ENCODE results near the gene KANSL2.
"Not testable (repeated sequence)": the region's sequence is repeated elsewhere in the genome, so short reads cannot be mapped to it uniquely, and the experiment has no call there.

KANSL2 gene

GRCh38 chr12:48627556-48627955, 54.5 kb downstream of the KANSL2 start:
- TF ChIP-seq FOXM1 (IDR thresholded peaks at IDR 0.05; ENCODE audit: borderline replicate concordance) (no peak), FOXK2 (IDR thresholded peaks at IDR 0.05) (no peak), ELF4 (IDR thresholded peaks at IDR 0.05) (no peak), HDGF (IDR thresholded peaks at IDR 0.05; ENCODE audit: borderline replicate concordance) (no peak), PKNOX1 (IDR thresholded peaks at IDR 0.05) (no peak), ARNT (IDR thresholded peaks at IDR 0.05) (no peak), SP1 (IDR thresholded peaks at IDR 0.05) (no peak), CTBP1 (IDR thresholded peaks at IDR 0.05; ENCODE audit: borderline replicate concordance) (no peak), BHLHE40 (IDR thresholded peaks at IDR 0.05; ENCODE audit: borderline replicate concordance) (no peak), FOXA1 (IDR thresholded peaks at IDR 0.05) (no peak), L3MBTL2 (conservative IDR thresholded peaks at IDR 0.05) (no peak), NFRKB (IDR thresholded peaks at IDR 0.05) (no peak), LEF1 (IDR thresholded peaks at IDR 0.05; ENCODE audit: borderline replicate concordance) (no peak), TARDBP (IDR thresholded peaks at IDR 0.05) (no peak), ZNF384 (IDR thresholded peaks at IDR 0.05) (no peak), SUZ12 (IDR thresholded peaks at IDR 0.05) (no peak)
- CTCF ChIA-PET, result no interaction called here
- POLR2A ChIA-PET, result no interaction called here
- no peak for DNase-seq (ENCODE audit: extremely low spot score)

- CTCF ChIA-PET, result interaction anchor here (0.6 kb wide), 2 partner anchors 401 to 472 kb away, joined by 3 to 10 read pairs; no protein-coding TSS in a partner anchor
- POLR2A ChIA-PET; DNase-seq (ENCODE audit: extremely low spot score): not testable (repeated sequence)
These were observed 59.0 kb downstream of the KANSL2 start for GRCh38 chr12:48622997-48623396.

- ChIA-PET CTCF (interaction anchor here (0.6 to 3.2 kb wide), 10 partner anchors 8 to 841 kb away, joined by 3 to 79 read pairs (median 4); no protein-coding TSS in a partner anchor), POLR2A (no interaction called here)
- TF ChIP-seq PKNOX1 (IDR thresholded peaks at IDR 0.05) (0 out of 2 replicates have a peak, but pooled peaks have one; percentile 8), ZNF384 (IDR thresholded peaks at IDR 0.05) (no peak)
- DNase-seq (ENCODE audit: extremely low spot score), result peak; percentile 83
These were observed 63.5 kb downstream of the KANSL2 start for GRCh38 chr12:48618541-48618940.

GRCh38 chr12:48615681-48616080, 66.4 kb downstream of the KANSL2 start:
- ChIA-PET CTCF (no interaction called here), POLR2A (no interaction called here)
- no peak for DNase-seq (ENCODE audit: extremely low spot score)
- TF ChIP-seq ARNT (IDR thresholded peaks at IDR 0.05), result no peak
- TF ChIP-seq FOXK2 (IDR thresholded peaks at IDR 0.05), result no peak
- no peak for TF ChIP-seq HDGF (IDR thresholded peaks at IDR 0.05; ENCODE audit: borderline replicate concordance)
- TF ChIP-seq BHLHE40 (IDR thresholded peaks at IDR 0.05; ENCODE audit: borderline replicate concordance), result no peak
- TF ChIP-seq PKNOX1 (IDR thresholded peaks at IDR 0.05), result no peak
- TF ChIP-seq ZNF384 (IDR thresholded peaks at IDR 0.05), result no peak
- no peak for TF ChIP-seq ELF4 (IDR thresholded peaks at IDR 0.05)
- TF ChIP-seq FOXM1 (IDR thresholded peaks at IDR 0.05; ENCODE audit: borderline replicate concordance), result no peak
- no peak for TF ChIP-seq SP1 (IDR thresholded peaks at IDR 0.05)
- TF ChIP-seq FOXA1 (IDR thresholded peaks at IDR 0.05), result no peak
- no peak for TF ChIP-seq TARDBP (IDR thresholded peaks at IDR 0.05)
- no peak for TF ChIP-seq SUZ12 (IDR thresholded peaks at IDR 0.05)
- TF ChIP-seq NFRKB (IDR thresholded peaks at IDR 0.05), result no peak
- TF ChIP-seq LEF1 (IDR thresholded peaks at IDR 0.05; ENCODE audit: borderline replicate concordance), result no peak
- TF ChIP-seq L3MBTL2 (conservative IDR thresholded peaks at IDR 0.05), result no peak
- no peak for TF ChIP-seq CTBP1 (IDR thresholded peaks at IDR 0.05; ENCODE audit: borderline replicate concordance)

- CTCF ChIA-PET, result no interaction called here
- POLR2A ChIA-PET, result no interaction called here
- no peak for TF ChIP-seq SP1 (IDR thresholded peaks at IDR 0.05)
- TF ChIP-seq ZNF384 (IDR thresholded peaks at IDR 0.05), result no peak
- no peak for TF ChIP-seq FOXK2 (IDR thresholded peaks at IDR 0.05)
- TF ChIP-seq TARDBP (IDR thresholded peaks at IDR 0.05), result no peak
- TF ChIP-seq ELF4 (IDR thresholded peaks at IDR 0.05), result no peak
- TF ChIP-seq BHLHE40 (IDR thresholded peaks at IDR 0.05; ENCODE audit: borderline replicate concordance), result no peak
- no peak for TF ChIP-seq FOXM1 (IDR thresholded peaks at IDR 0.05; ENCODE audit: borderline replicate concordance)
- no peak for TF ChIP-seq CTBP1 (IDR thresholded peaks at IDR 0.05; ENCODE audit: borderline replicate concordance)
- no peak for TF ChIP-seq LEF1 (IDR thresholded peaks at IDR 0.05; ENCODE audit: borderline replicate concordance)
- TF ChIP-seq L3MBTL2 (conservative IDR thresholded peaks at IDR 0.05), result no peak
- no peak for TF ChIP-seq NFRKB (IDR thresholded peaks at IDR 0.05)
- no peak for TF ChIP-seq HDGF (IDR thresholded peaks at IDR 0.05; ENCODE audit: borderline replicate concordance)
- no peak for TF ChIP-seq FOXA1 (IDR thresholded peaks at IDR 0.05)
- TF ChIP-seq ARNT (IDR thresholded peaks at IDR 0.05), result no peak
- TF ChIP-seq SUZ12 (IDR thresholded peaks at IDR 0.05), result no peak
- no peak for TF ChIP-seq PKNOX1 (IDR thresholded peaks at IDR 0.05)
- no peak for DNase-seq (ENCODE audit: extremely low spot score)
These were observed 68.7 kb downstream of the KANSL2 start for GRCh38 chr12:48613321-48613720.
